Activated gamma-delta T cell treated with Interleukin-2 at 50 U/mL for 16 hours (primary cell): Measurements from ENCODE around the gene FGFR4.

Source experiments
- DNase-seq: peaks from one replicate; pipeline ENCODE4 v3.0.0-alpha.2; 2020

FGFR4 gene

DNA sequence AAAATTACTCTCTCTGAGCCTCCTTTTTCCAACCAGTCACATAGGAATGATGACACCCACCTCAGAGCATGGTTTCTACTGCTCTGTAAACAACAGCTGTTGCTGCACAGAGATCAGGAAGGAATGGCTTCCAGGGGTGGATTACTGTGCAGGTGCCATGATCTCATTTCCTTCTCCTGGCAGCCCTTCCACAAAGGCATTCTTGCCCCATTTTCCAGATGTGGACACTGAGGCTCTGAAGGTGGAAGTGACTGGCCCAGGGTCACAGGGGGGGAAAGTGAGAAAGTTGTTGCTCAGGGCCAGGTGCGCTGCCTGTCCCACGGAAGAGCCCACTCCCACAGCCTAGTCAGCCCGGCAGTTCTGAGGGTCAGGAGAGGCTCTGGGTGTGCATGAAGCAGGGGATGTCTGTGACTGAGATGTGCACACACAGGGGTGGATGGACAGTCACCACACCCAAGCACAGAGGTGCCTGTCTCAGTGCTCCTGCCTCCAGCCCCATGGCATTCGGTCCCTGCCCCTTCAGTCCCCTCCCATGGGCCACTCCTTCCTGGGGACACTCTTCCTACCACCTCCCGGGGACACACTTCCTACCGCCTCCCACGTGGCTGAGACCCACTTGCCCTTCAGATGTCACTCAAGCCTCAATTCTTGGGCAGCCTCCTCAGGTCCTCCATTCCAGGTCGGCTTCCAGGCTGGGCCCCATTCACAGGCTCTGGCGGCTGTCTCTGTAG, 17.0 kb downstream of the FGFR4 start:
- DNase-seq: no peak

DNA sequence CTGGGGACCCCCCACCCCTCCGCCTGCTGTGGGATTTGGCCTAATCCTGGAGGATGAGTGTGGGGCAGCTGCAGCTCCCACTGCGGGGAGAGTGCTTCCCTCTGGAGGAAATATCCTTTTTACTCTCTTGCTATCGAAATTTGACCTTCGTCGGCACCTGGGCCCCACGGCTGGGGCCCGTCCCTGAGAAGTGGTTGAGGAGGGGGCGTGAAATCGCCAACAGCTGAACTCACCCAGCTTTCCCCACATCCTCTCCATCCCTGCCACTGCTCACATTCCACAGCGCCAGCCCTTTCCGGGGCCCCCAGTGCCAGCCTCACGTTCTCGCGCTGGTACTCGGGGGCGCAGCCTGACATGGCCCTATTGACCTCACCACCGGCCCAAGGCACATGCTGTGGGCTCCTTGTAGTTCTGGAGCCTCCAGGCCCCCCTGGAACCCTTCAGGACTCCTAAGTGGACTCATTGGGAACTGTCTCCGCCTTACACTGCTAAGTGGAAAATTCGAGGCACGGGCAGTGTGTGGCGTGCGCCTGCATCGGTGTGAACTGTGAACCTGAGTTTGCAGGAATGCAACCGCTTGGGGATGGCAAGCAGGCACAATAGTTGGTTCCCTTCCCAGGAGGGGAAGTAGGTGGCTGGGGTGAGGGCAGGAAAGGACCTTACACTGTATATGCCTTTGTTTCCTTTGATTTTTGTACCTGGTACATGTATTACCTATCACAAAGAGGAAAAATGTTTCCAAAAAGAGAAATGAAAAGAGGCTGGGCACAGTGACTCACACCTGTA, 19.2 kb downstream of the FGFR4 start:
- DNase-seq: no peak

DNA sequence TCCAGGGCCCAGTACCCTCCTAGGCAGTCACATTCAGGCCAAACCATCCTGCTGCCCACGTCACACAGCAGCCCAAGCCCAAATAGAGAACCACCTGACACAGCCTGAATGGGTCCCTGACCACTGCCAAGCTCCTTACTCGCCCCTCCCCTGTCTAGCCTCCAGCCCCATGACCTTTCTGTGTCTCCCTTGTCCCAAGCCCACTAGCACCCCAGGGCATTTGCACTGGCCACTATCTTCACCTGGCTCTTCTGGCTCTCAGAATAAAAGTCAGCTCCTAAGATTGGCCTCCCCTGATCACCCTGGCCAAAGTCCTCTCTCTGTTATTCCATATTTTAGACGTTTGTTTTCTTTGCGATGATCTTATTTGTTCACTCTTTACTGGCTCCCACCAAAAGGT, 20.4 kb downstream of the FGFR4 start:
- no peak for DNase-seq

DNA sequence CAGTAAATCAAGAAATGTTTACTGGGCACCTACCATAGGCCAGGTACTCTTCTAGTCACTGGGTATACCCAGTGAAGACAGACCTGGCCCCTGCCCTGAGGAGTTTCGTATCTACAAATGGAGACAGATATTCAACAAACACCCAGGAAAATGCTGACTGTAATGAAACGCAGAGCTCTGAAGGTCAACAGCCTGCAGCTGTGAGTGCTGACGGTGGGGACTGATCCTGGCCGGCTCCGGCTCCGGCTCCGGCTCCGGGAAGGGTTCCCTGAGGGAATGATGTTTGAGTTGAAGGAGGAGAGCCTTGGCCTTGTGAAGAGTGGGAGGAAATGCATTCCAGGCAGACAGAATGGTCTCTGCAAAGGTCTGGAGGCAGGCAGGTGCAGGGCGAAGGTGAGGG, 23.1 kb downstream of the FGFR4 start:
- DNase-seq: no peak

DNA sequence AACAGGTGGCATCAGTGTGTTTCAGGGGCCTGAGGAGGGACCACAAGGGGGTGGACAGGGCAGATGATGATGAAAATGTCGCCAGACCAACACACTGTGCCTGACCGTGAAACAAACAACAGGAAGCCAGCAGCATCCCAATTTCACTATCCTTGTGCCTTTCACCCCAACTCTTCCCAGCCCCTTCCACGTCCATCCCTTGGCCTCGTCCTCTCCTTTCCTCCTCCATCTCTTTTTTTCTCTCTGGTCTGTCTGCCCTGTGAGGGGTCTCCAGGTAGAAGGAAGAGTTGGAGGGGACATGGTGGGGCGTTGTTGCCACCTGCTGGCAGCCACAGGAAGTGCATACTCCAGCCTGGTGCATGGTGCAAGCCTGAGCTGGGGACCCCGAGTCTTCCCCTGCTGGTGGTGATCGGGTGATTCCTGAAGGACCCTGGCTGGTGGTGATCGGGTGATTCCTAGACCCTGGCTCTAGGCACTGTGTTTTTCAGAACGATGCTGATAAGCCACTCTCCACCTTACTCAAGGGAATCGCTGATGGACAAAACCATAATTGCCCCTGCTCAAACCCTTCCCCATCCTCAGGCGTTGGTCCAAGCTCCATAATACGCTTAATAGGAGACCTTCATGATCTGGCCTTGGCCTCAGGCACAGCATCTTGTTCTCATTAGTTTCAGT, 25.1 kb downstream of the FGFR4 start:
- peak; percentile 55 for DNase-seq

DNA sequence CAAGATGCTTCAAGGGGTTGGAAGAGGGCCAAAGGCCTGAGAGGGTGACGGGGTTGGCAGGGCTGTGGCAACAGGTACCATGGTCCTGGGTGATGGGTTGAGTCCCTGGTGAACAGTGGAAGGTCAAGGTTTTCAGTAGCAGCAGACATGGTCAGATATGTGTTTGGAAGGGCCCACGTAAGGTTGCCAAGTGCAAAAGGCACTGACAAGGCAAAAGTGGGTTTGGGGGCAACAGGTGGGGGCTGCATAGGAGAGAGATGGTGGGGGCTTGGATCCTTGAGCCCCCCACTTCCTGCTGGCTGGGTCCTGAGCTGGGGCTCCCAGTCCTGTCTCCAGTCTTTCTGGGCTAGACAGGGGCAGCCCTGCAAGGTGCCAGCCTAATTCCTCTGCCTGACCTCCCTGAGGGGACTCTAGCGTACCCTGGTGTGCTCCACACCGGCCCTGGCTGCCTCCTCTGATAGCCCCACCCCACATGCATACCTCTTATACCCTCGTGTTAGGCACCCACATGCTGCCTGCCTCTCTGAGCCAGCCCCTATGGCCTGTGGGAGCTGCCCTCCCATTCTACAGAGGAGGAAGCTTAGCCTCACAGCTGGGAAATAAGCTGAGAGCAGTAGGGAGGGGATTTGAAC, 26.0 kb downstream of the FGFR4 start:
- DNase-seq: no peak

DNA sequence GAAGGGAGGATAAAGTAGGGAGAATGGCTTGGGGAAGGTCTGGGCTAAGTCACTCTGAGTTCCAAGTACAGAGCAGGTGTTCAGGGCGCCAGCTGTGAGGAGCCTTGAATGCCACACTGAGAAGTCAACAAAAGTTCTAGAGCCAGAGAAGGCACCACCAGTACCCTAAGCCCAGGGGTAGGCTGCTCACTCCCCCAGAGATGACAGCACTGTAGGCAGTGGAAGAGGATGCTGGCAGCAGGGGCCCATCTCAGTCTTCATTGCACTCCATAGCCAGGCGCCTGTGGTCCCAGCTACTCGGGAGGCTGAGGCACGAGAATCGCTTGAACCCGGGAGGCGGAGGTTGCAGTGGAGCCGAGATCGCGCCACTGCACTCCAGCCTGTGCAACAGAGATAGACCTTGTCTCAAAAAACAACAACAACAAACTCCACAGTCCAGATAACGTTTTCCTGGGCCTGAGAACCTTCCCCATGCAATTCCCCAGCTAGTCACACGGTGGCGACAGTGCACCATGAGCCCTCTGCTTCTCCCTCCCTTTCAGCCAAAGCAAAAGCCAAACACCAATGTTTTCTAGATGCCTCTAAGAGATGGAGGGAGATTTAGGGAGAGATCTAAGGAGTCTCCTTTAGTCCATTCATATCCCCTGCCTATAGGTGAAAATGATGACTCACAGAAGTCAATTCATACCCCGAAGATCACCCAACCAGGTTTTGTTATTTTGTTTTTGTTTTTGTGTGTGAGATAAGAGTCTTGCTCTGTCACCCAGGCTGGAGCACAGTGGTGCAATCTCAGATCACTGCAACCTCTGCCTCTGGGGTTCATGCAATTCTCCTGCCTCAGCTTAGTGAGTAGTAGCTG, 27.1 kb downstream of the FGFR4 start:
- DNase-seq: peak; percentile 78

DNA sequence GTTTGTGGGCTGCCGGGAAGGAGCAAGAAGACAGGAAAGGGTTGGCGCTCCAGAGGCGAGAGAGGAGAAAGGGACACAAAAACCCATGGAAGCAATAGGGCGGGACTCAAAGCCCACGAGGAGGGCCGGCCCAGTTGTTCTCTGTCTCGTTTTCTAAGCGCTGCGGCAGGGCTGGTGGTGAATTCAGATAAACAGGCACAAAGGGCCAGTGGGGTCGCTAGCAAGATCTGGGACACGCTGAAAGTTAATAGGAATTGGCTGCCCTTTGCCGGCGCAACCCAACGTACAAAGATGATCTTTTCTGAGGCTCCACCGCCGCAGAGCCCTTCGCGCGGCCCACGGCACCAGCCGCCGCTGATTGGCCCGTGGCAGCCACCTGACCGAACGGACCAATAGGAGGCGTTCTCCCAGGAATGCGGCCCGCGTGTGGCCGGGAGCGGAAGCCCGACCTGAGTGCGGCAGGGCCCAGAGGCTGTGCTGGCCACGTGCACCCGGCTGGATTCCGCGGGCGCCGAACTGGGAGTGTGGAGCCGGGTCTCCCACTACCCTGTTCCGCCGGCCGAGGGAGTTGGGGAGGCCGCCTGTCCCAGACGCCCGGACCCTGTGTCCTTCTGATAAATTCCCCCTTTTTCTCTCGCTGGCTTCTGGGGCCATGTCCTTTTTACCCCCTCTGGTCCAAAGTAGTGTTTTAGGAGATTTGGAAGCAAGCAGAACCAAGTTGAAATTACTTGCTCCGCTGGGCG, 30.1 kb downstream of the FGFR4 start:
- peak; percentile 75 for DNase-seq

DNA sequence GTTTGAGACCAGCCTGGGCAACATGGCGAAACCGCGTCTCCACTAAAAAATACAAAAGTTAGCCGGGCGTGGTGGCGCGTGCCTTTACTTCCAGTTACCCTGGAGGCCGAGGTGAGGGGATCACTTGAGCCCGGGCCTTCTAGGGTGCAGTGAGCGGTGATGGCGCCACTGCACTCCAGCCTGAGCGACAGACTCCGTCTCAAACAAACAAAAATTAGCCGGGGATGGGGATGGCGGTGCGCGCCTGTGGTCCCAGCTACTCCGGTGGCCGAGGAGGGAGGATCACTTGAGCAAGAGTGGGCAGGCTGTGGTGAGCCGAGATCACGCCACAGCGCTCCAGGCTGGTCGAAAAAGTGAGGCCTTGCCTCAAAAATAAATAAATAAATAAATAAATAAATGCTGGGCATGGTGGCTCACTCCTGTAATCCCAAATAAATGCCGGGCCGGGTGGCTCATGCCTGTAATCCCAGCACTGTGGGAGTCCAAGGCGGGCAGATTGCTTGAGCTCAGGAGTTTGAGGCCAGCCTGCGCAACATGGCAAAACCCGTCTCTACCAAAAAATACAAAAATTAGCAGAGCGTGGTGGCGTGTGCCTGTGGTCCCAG, 30.8 kb downstream of the FGFR4 start:
- DNase-seq: no peak

DNA sequence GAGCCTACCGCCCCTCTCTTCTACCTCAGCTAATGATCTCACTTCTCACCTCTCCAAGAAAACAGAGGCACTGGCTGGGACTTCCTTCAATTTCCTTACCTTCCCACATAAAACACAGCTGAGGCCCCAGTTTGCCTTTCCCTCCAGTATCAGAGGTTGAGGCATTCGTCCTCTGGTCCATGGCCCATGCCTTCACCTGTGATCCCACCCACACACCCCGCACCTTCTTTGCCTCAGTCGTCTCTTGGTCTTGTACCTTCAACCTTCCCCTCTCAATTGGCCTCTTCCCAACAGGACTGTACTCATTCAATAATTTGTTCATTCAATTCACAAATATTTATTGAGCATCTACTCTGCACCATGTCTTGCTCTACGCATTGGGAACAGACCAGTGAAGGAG, 35.9 kb downstream of the FGFR4 start:
- no peak for DNase-seq

DNA sequence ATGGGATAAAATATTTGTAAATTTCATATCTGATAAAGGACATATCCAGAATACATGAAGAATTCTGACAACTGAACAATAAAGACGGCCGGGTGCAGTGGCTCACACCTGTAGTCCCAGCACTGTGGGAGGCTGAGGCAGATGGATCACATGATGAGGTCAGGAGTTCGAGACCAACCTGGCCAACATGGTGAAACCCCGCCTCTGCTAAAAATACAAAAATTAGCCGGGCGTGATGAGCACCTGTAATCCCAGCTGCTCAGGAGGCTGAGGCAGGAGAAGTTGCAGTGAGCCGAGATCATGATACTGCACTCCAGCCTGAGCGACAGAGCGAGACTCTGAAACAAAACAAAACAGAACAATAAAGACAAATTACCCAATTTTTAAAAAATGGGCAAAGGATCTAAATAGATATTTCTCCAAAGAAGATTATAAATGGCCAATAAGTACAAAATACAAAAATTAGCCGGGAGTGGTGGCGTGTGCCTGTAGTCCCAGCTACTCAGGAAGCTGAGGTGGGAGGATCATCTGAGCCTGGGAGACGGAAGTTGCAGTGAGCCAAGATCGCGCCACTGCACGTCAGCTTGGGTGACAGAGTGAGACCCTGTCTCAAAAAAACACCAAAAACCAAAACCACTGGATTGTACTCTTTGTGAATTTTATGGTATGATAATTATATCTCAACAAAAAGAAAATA, 37.2 kb downstream of the FGFR4 start:
- no peak for DNase-seq

DNA sequence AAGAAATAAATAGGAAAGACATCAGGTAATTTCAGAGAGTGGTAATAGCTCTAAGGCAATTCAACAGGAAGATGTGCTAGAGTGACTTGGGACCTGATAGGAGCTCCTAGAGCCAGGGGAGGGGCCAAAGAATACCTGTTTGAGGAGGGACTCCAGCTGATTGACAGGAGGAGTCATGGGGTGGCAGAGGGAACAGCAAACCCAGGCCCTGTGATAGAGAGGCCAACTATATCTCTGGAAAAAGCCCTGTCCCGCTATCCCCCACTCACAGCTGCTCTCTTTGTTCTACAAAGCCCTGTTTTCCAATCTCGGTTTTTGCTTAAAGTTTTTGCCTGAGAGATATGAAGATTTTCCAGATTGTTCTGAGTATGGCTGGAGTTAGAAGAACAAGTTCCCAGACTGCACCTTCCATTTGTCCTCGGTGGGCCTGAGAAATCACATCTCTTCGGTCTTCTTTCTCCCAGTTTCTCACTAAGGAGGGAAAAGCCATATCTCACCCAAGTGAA, 37.8 kb downstream of the FGFR4 start:
- DNase-seq: no peak

DNA sequence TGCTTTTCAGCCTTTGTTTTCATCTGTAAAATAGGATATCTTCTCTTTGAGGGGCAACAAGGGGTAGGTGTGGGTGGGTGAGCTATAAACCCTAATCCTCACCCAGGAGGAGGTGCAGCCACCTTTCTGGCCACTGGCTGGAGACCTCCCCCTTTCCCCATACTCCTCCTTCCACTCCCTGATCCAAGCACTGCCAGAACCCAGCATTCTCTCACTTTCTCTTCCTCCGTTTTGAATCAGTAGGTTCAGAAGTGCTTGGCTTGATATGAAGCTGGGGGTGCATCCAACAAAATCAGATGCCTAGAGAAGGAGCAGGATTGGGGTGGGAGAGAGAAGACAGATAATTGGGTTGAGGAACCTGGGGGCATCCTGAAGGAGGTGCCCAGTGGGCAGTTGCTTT, 40.1 kb downstream of the FGFR4 start:
- no peak for DNase-seq

DNA sequence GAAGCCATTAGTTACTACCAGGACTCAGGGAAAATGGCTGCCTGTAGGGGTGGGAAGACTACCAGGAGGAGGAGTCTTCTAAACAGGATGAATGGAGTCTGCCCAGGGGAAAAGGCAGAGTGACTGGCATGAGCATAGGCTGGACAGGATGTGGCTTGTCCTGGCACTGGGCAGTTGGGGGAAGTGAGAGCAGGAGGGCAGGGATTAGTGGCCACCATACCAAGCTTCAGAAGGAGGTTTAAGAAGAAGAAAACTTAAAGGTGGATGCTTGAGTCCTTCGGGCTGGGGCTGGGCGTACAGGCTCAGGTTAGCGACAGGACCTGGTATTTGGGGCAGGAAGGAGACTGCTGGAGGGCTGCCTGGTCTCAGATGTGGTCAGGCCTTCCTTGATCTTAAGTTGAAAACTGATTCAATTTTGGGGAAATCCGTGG, 41.9 kb downstream of the FGFR4 start:
- DNase-seq: no peak

DNA sequence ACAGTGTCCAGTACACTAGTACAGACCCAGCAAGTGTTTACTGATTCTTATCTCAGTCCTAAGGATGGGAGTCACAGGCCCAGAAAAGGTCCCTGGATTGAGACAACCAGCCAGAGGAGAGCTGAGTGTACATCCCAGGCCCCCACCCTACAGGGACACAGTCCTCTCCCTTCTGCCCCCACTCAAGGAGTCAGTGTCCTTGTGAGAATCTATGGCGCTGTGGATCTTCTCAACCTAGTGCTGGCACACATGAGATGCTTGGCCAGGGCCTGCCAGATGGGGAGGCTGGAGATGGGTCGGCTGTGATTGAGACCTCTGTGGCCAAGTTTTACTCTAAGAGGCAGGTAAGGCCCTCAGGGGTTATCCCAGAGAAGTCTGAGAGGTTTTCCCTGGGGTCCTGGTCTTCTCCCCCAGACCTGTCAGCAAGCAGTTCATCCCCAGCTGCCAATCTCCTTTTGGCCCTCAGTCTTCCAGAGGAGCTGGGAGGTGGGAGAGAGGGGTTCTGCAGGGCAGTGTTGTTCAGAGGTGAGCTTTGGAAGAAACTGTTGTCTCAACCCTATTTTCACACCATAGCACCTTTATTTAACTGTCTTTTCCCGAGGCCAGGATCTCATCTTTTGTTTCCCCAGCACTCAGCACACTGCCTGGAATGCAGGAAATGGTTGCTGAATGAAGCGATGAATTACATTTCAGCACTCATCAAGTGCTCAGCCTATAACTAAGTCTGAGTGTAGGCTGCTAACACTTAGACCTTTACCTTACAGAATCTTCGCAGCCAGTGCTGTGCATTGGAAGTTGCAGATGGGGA, 43.7 kb downstream of the FGFR4 start:
- DNase-seq: no peak

DNA sequence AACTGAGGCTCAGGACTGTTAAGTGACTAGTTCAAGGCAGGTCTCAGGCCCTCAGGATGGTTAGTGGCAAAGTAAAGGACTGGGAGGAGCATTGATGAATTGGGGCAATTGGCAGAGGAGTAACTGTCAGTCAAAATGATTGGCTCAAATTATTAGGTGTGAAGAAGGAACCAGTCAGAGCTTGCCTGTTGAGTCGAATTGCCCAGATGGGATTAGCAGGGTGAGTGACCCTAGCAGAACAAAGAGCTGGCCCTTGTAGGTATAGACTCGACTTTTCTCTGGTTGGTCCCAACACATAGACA, 44.3 kb downstream of the FGFR4 start:
- no peak for DNase-seq

DNA sequence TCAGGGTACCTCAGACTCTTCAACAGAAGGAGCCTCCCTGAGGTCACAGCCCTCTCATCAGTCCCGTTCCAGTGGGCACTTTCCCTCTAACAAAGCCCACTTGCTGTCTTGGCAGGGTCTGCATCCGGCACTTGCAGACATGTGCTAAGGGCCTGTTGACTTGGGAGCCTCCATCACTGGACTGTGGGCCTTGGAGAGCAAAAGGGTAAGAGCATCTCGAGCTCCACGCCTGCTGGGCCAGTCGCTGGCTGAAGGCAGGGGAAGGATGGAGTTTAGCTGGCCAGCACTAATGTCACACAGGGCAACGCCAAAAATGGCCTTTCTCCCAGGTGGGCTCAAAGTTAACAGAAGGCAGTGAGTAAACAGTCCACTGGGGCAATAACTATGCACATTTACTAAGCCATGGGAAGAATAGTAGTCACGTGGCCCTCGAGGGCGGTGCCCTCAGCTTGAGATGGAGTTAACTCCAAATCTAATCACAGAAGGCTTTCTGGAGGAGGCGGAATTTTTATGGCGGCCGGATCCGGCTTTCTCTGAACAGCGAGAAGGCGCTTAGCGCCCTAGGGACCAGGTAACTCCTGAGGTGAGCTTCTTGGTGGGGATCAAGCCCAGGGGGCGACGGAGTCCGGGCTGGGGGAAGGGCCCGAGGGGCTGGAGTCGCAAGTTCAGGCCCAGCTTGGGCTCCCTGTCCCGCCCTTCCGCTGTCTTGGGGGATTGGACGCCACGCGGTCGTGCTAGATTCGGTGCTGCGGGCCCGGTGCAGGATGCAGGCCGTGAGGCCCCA, 44.8 kb downstream of the FGFR4 start:
- no peak for DNase-seq

DNA sequence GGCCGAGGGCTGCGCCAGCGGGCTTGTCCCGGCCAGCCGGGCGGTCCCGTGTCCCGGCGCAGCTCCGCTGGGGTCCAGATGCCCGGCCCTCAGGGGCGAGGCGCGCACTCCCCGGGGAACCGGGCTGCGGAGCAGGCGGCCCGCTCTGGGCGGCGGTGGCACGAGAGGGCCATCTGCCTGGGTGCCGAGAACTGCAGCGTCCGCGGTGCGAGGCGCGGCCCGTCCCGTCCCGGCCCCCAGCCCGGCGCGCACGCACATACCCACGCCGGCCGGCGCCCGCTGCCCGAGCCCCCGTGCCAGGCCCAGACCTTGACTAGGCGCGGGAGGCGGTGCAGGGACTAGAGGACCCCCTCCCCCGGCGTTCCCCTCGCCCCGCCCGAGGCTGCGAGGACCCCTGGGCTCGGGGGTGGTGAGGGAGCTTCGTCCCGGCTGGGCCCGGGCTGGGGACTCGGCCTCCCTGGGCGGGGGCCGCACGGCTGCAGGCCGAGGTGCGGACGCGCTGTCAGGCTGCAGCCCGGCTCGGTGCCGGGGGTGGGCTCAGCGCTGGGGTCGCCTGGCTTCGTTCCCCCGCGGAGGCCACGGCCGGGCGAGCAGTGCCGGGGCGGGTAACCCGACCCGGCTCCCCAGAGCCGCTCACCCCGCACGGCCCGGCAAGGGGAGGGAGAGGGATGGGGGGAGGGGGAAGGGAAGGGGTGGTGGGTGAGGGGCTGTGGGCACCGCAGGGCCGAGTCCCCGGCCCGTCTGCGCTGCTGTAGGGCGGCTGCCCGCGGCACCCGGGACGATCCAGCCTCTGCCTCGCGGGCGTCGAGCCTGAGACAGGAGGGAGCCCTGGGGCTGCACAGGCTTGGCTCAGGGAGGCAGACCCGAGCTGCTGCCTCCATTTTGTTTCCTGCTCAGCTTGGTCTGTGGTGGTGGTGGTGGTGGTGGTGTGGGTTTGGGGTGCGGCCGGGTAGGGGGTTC, 45.7 kb downstream of the FGFR4 start:
- peak; percentile 30 for DNase-seq
